K562 (cell line): ENCODE data around the gene RAPGEF5.

Source experiments
- BACH1 ChIP-seq: fragments of 200-800 bp; sonication (Bioruptor generic); IDR thresholded peaks from 2 replicates; pipeline ENCODE4 v1.6.1; 2016; ENCODE audit warnings: missing genetic modification characterization, missing compliant biosample characterization
- CEBPB ChIP-seq: fragments of 450-650 bp; IDR thresholded peaks from 2 replicates; pipeline ENCODE4 v1.6.1; 2016; ENCODE audit warnings: missing genetic modification characterization, missing compliant biosample characterization
- ERF ChIP-seq: fragments of 450-650 bp; formaldehyde crosslinking; IDR thresholded peaks from 2 replicates; pipeline ENCODE4 v1.4.0; 2020; ENCODE audit warnings: mild to moderate bottlenecking, mixed read lengths
- HMG20B ChIP-seq: fragments of 250-450 bp; sonication (Bioruptor Pico); IDR thresholded peaks from 2 replicates; pipeline ENCODE4 v1.5.0; 2021; ENCODE audit warnings: mild to moderate bottlenecking
- MAFK ChIP-seq: IDR thresholded peaks from 2 replicates; pipeline ENCODE4 v1.6.1; 2011; ENCODE audit warnings: low read length, improper control_type of control experiment
- MXI1 ChIP-seq: IDR thresholded peaks from 2 replicates; pipeline ENCODE4 v1.6.1; 2011; ENCODE audit warnings: low read depth, mild to moderate bottlenecking, improper control_type of control experiment, low read length
- RB1 ChIP-seq: fragments of 450-650 bp; IDR thresholded peaks from 2 replicates; pipeline ENCODE4 v1.6.1; 2017; ENCODE audit warnings: low read depth, mild to moderate bottlenecking
- YY1 ChIP-seq, 3 experiments: IDR thresholded peaks; 2 replicates each; pipeline ENCODE4 v1.6.1; 2011; ENCODE audit warnings: low read length in 2 of 3, mild to moderate bottlenecking in 2 of 3, moderate library complexity in 2 of 3, borderline replicate concordance in 1 of 3, control low read depth in 1 of 3, low read depth in 1 of 3; ENCODE audit not compliant: insufficient read depth in 3 of 3, insufficient replicate concordance in 2 of 3, control insufficient read depth in 1 of 3, insufficient read length in 1 of 3; ENCODE audit errors: extremely low read depth in 1 of 3
- ZEB2 ChIP-seq: fragments of 450-650 bp; IDR thresholded peaks from 2 replicates; pipeline ENCODE4 v1.6.1; 2016
- TF ChIP-seq, protein P1 (sequence below): fragments of 250-450 bp; sonication (Bioruptor Pico); IDR thresholded peaks from 2 replicates; pipeline ENCODE4 v1.8.0; 2022; ENCODE audit warnings: inconsistent platforms, mild to moderate bottlenecking, moderate library complexity, borderline replicate concordance
- TF ChIP-seq, protein P2 (sequence below), 3 experiments: IDR thresholded peaks in 2 of 3; conservative IDR thresholded peaks in 1 of 3; 2 replicates each; pipeline ENCODE4 v1.5.1; 2011 to 2012; ENCODE audit warnings: low read length in 3 of 3, mild to moderate bottlenecking in 3 of 3, control low read depth in 2 of 3, improper control_type of control experiment in 1 of 3, inconsistent platforms in 1 of 3, low read depth in 1 of 3, mixed read lengths in 1 of 3, moderate library complexity in 1 of 3; ENCODE audit not compliant: insufficient read depth in 2 of 3

DNA sequence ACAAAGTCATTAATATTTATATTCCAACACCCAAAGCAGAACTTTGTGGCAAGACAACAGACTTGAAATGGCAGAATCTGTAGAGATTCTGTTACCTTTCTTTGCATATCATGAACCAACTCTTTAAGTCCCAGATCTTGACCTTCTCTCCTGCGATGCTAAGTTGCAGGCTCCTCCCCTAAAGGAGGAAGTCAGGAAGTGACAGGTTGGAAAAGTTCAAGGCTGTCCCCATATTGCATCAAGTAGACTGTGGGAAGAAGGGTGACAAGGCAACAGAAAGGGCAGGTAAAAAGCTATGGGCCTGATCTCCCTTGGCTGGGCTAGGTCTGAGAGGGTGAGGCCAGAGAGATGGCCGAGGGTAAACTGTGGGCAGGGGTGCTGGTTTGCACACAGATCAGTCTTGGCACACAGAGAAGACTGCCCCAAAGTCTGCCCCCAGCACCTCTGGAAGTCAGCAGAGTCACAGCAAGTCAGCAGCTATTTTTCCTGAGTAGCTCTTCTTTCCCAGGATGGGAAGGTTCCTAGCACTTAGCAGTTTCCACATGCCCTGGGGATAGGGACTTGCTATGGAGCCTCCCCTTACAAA, 115.1 kb downstream of the RAPGEF5 start:
- TF ChIP-seq ZEB2 (no peak), MXI1 (no peak), MAFK (no peak), RB1 (no peak), BACH1 (tag) (no peak), ERF (CRISPR knock-in tag) (no peak), YY1 (IDR thresholded peaks at IDR 0.05; ENCODE audit: borderline replicate concordance in 1 of 3, control insufficient read depth in 1 of 3, extremely low read depth in 1 of 3, insufficient read depth in 3 of 3, insufficient read length in 1 of 3, insufficient replicate concordance in 2 of 3, low read depth in 1 of 3, low read length in 2 of 3) (no peak), HMG20B (CRISPR knock-in tag) (no peak), CEBPB (tag) (no peak)
- TF ChIP-seq, protein P1, sequence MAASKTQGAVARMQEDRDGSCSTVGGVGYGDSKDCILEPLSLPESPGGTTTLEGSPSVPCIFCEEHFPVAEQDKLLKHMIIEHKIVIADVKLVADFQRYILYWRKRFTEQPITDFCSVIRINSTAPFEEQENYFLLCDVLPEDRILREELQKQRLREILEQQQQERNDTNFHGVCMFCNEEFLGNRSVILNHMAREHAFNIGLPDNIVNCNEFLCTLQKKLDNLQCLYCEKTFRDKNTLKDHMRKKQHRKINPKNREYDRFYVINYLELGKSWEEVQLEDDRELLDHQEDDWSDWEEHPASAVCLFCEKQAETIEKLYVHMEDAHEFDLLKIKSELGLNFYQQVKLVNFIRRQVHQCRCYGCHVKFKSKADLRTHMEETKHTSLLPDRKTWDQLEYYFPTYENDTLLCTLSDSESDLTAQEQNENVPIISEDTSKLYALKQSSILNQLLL (CRISPR knock-in tag): no peak
- TF ChIP-seq, protein P2, sequence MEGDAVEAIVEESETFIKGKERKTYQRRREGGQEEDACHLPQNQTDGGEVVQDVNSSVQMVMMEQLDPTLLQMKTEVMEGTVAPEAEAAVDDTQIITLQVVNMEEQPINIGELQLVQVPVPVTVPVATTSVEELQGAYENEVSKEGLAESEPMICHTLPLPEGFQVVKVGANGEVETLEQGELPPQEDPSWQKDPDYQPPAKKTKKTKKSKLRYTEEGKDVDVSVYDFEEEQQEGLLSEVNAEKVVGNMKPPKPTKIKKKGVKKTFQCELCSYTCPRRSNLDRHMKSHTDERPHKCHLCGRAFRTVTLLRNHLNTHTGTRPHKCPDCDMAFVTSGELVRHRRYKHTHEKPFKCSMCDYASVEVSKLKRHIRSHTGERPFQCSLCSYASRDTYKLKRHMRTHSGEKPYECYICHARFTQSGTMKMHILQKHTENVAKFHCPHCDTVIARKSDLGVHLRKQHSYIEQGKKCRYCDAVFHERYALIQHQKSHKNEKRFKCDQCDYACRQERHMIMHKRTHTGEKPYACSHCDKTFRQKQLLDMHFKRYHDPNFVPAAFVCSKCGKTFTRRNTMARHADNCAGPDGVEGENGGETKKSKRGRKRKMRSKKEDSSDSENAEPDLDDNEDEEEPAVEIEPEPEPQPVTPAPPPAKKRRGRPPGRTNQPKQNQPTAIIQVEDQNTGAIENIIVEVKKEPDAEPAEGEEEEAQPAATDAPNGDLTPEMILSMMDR (IDR thresholded peaks at IDR 0.05 in 2 of 3, conservative IDR thresholded peaks at IDR 0.05 in 1 of 3; ENCODE audit: insufficient read depth in 2 of 3, low read depth in 1 of 3, low read length in 3 of 3): no peak
